Measurements from ENCODE around the gene GRAMD1B.

GRAMD1B gene

GRCh38 chr11:123437236-123437979, 7.3 kb downstream of the GRAMD1B start:
- no peak overlapping the region for H3K4me2 ChIP-seq (ENCODE audit: low read length)
- H3K9me2 ChIP-seq (replicated peaks; ENCODE audit: control insufficient read depth, low read length) = no peaks in the 10 kb centered on the region
- H3K4me3 ChIP-seq (ENCODE audit: low read length) = no peak overlapping the region
- no peaks in the 10 kb centered on the region for H3K9me3 ChIP-seq (ENCODE audit: control insufficient read depth, insufficient read depth, low read length)
- H3K79me2 ChIP-seq (ENCODE audit: control insufficient read depth, low read length) = no peaks in the 10 kb centered on the region
- TF ChIP-seq EZH2phosphoT487 (IDR thresholded peaks at IDR 0.05; ENCODE audit: borderline replicate concordance, low read length) (no peak), CTCF (IDR thresholded peaks at IDR 0.05; ENCODE audit: low read depth, low read length, poor library complexity, severe bottlenecking) (no peak)
- H3K4me1 ChIP-seq (ENCODE audit: control insufficient read depth, low read length) = no peaks in the 10 kb centered on the region
- no peaks in the 10 kb centered on the region for H4K20me1 ChIP-seq (ENCODE audit: control insufficient read depth, insufficient read depth, low read depth, low read length)
- H3K36me3 ChIP-seq (ENCODE audit: control insufficient read depth, low read length) = no peaks in the 10 kb centered on the region
- H3K27me3 ChIP-seq (ENCODE audit: control insufficient read depth, low read length) = no peaks in the 10 kb centered on the region
- no peak overlapping the region for H3K27ac ChIP-seq (ENCODE audit: low read depth, low read length)
- no peaks in the 10 kb centered on the region for H3F3A ChIP-seq (ENCODE audit: control insufficient read depth, insufficient read depth)

GRCh38 chr11:123438131-123438627, 8.1 kb downstream of the GRAMD1B start:
- H3K4me1 ChIP-seq (ENCODE audit: control insufficient read depth, low read length) = no peaks in the 10 kb centered on the region
- H3K79me2 ChIP-seq (ENCODE audit: control insufficient read depth, low read length) = no peaks in the 10 kb centered on the region
- H3K27me3 ChIP-seq (ENCODE audit: control insufficient read depth, low read length) = no peaks in the 10 kb centered on the region
- H3K9me3 ChIP-seq (ENCODE audit: control insufficient read depth, insufficient read depth, low read length) = no peaks in the 10 kb centered on the region
- no peaks in the 10 kb centered on the region for H4K20me1 ChIP-seq (ENCODE audit: control insufficient read depth, insufficient read depth, low read depth, low read length)
- no peak overlapping the region for H3K27ac ChIP-seq (ENCODE audit: low read depth, low read length)
- H3K4me3 ChIP-seq (ENCODE audit: low read length) = no peak overlapping the region
- no peak overlapping the region for H3K4me2 ChIP-seq (ENCODE audit: low read length)
- H3K9me2 ChIP-seq (replicated peaks; ENCODE audit: control insufficient read depth, low read length) = no peaks in the 10 kb centered on the region
- no peaks in the 10 kb centered on the region for H3K36me3 ChIP-seq (ENCODE audit: control insufficient read depth, low read length)
- H3F3A ChIP-seq (ENCODE audit: control insufficient read depth, insufficient read depth) = no peaks in the 10 kb centered on the region
- TF ChIP-seq CTCF (IDR thresholded peaks at IDR 0.05; ENCODE audit: low read depth, low read length, poor library complexity, severe bottlenecking) = no peak
- no peak for TF ChIP-seq EZH2phosphoT487 (IDR thresholded peaks at IDR 0.05; ENCODE audit: borderline replicate concordance, low read length)

- no peaks in the 10 kb centered on the region for H3K4me1 ChIP-seq (ENCODE audit: control insufficient read depth, low read length)
- no peaks in the 10 kb centered on the region for H3K36me3 ChIP-seq (ENCODE audit: control insufficient read depth, low read length)
- no peaks in the 10 kb centered on the region for H3K79me2 ChIP-seq (ENCODE audit: control insufficient read depth, low read length)
- H3K4me3 ChIP-seq (ENCODE audit: low read length) = no peak overlapping the region
- no peak overlapping the region for H3K4me2 ChIP-seq (ENCODE audit: low read length)
- no peaks in the 10 kb centered on the region for H3K9me3 ChIP-seq (ENCODE audit: control insufficient read depth, insufficient read depth, low read length)
- H3K27me3 ChIP-seq (ENCODE audit: control insufficient read depth, low read length) = no peaks in the 10 kb centered on the region
- no peak for TF ChIP-seq CTCF (IDR thresholded peaks at IDR 0.05; ENCODE audit: low read depth, low read length, poor library complexity, severe bottlenecking)
- no peak for TF ChIP-seq EZH2phosphoT487 (IDR thresholded peaks at IDR 0.05; ENCODE audit: borderline replicate concordance, low read length)
- H3F3A ChIP-seq (ENCODE audit: control insufficient read depth, insufficient read depth) = no peaks in the 10 kb centered on the region
- H4K20me1 ChIP-seq (ENCODE audit: control insufficient read depth, insufficient read depth, low read depth, low read length) = no peaks in the 10 kb centered on the region
- H3K9me2 ChIP-seq (replicated peaks; ENCODE audit: control insufficient read depth, low read length) = no peaks in the 10 kb centered on the region
- no peak overlapping the region for H3K27ac ChIP-seq (ENCODE audit: low read depth, low read length)
Observed at GRCh38 chr11:123439616-123440015, 9.5 kb downstream of the GRAMD1B start.

Measured in DOHH2 (cell line).